ENCODE measurements around the gene SHH.

Gene SHH

GRCh38 chr7:155764438-155764793 is 47.8 kb downstream of the SHH start:
- no peak for DNase-seq (ENCODE audit: low read depth)

GRCh38 chr7:155763691-155764437 is 48.4 kb downstream of the SHH start:
- DNase-seq (ENCODE audit: low read depth), result peak; percentile 31

GRCh38 chr7:155763122-155763521 is 49.1 kb downstream of the SHH start:
- no peak for DNase-seq (ENCODE audit: low read depth)

GRCh38 chr7:155762655-155763054 is 49.6 kb downstream of the SHH start:
- no peak for DNase-seq (ENCODE audit: low read depth)

- no peak for DNase-seq (ENCODE audit: low read depth)
These were observed 50.2 kb downstream of the SHH start for GRCh38 chr7:155762036-155762435.

GRCh38 chr7:155761162-155761561 is 51.1 kb downstream of the SHH start:
- DNase-seq (ENCODE audit: low read depth), result no peak

GRCh38 chr7:155759740-155760430 is 52.4 kb downstream of the SHH start:
- no peak for DNase-seq (ENCODE audit: low read depth)

GRCh38 chr7:155758348-155758747 is 53.9 kb downstream of the SHH start:
- DNase-seq (ENCODE audit: low read depth), result no peak

GRCh38 chr7:155756322-155756721 is 55.9 kb downstream of the SHH start:
- DNase-seq (ENCODE audit: low read depth), result no peak

GRCh38 chr7:155755026-155755425 is 57.2 kb downstream of the SHH start:
- DNase-seq (ENCODE audit: low read depth), result no peak

- no peak for DNase-seq (ENCODE audit: low read depth)
These were observed 58.1 kb downstream of the SHH start for GRCh38 chr7:155754165-155754564.

GRCh38 chr7:155753446-155753965 is 58.8 kb downstream of the SHH start:
- DNase-seq (ENCODE audit: low read depth), result no peak

- no peak for DNase-seq (ENCODE audit: low read depth)
These were observed 59.4 kb downstream of the SHH start for GRCh38 chr7:155752756-155753445.

GRCh38 chr7:155751409-155751808 is 60.9 kb downstream of the SHH start:
- DNase-seq (ENCODE audit: low read depth), result no peak

GRCh38 chr7:155750255-155751125 is 61.8 kb downstream of the SHH start:
- DNase-seq (ENCODE audit: low read depth), result no peak
